Activated CD4-positive, alpha-beta T cell treated with anti-CD3 and anti-CD28 coated beads, Interleukin-2, amount 50 U/mL, for 16 hours (primary cell): Measurements from ENCODE around the gene MYO9B.
"Not testable (repeated sequence)": the region's sequence is repeated elsewhere in the genome, so short reads cannot be mapped to it uniquely, and the experiment has no call there.

Experiments
- DNase-seq: peaks from one replicate; pipeline ENCODE4 v3.0.0-alpha.2; 2020

Gene MYO9B

GRCh38 chr19:17155251-17155650 lies 79.7 kb downstream of the MYO9B start:
- no peak for DNase-seq

- no peak for DNase-seq
Measured at GRCh38 chr19:17156296-17156946, 80.8 kb downstream of the MYO9B start.

- no peak for DNase-seq
Measured at GRCh38 chr19:17156947-17157302, 81.3 kb downstream of the MYO9B start.

GRCh38 chr19:17158584-17158983 lies 83.0 kb downstream of the MYO9B start:
- DNase-seq, result no peak

GRCh38 chr19:17159466-17160393 lies 84.2 kb downstream of the MYO9B start:
- no peak for DNase-seq

- DNase-seq, result peak; percentile 28
Measured at GRCh38 chr19:17160908-17161307, 85.3 kb downstream of the MYO9B start.

GRCh38 chr19:17162131-17162530 lies 86.6 kb downstream of the MYO9B start:
- not testable (repeated sequence) for DNase-seq

- no peak for DNase-seq
Measured at GRCh38 chr19:17162580-17162979, 87.0 kb downstream of the MYO9B start.

- no peak for DNase-seq
Measured at GRCh38 chr19:17163652-17164051, 88.1 kb downstream of the MYO9B start.

- no peak for DNase-seq
Measured at GRCh38 chr19:17164639-17165038, 89.1 kb downstream of the MYO9B start.

GRCh38 chr19:17165715-17166114 lies 90.1 kb downstream of the MYO9B start:
- no peak for DNase-seq

GRCh38 chr19:17170538-17171297 lies 95.1 kb downstream of the MYO9B start:
- DNase-seq, result peak; percentile 12

GRCh38 chr19:17171874-17172273 lies 96.3 kb downstream of the MYO9B start:
- no peak for DNase-seq

GRCh38 chr19:17172624-17173345 lies 97.2 kb downstream of the MYO9B start:
- no peak for DNase-seq

GRCh38 chr19:17178291-17178690 lies 102.7 kb downstream of the MYO9B start:
- no peak for DNase-seq

GRCh38 chr19:17180997-17181702 lies 105.6 kb downstream of the MYO9B start:
- DNase-seq, result no peak

GRCh38 chr19:17183271-17183761 lies 107.7 kb downstream of the MYO9B start:
- DNase-seq, result peak; percentile 14

GRCh38 chr19:17183858-17184321 lies 108.3 kb downstream of the MYO9B start:
- DNase-seq, result peak; percentile 14

- DNase-seq, result peak; percentile 68
Measured at GRCh38 chr19:17184371-17184841, 108.8 kb downstream of the MYO9B start.

- no peak for DNase-seq
Measured at GRCh38 chr19:17185590-17185989, 110.0 kb downstream of the MYO9B start.

- DNase-seq, result not testable (repeated sequence)
Measured at GRCh38 chr19:17191736-17192135, 116.2 kb downstream of the MYO9B start.

- DNase-seq, result no peak
Measured at GRCh38 chr19:17192751-17193150, 117.2 kb downstream of the MYO9B start.
